Measurements from ENCODE around the gene NXPE2.

- TF ChIP-seq, protein P1, sequence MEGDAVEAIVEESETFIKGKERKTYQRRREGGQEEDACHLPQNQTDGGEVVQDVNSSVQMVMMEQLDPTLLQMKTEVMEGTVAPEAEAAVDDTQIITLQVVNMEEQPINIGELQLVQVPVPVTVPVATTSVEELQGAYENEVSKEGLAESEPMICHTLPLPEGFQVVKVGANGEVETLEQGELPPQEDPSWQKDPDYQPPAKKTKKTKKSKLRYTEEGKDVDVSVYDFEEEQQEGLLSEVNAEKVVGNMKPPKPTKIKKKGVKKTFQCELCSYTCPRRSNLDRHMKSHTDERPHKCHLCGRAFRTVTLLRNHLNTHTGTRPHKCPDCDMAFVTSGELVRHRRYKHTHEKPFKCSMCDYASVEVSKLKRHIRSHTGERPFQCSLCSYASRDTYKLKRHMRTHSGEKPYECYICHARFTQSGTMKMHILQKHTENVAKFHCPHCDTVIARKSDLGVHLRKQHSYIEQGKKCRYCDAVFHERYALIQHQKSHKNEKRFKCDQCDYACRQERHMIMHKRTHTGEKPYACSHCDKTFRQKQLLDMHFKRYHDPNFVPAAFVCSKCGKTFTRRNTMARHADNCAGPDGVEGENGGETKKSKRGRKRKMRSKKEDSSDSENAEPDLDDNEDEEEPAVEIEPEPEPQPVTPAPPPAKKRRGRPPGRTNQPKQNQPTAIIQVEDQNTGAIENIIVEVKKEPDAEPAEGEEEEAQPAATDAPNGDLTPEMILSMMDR (IDR thresholded peaks at IDR 0.05; ENCODE audit: insufficient read depth, low read length, poor library complexity, severe bottlenecking) = no peak
- no peak for TF ChIP-seq EZH2phosphoT487 (conservative IDR thresholded peaks at IDR 0.05; ENCODE audit: low read length)
Observed at GRCh38 chr11:114666760-114667159, 11.6 kb upstream of the NXPE2 start.
